Inflammatory macrophage treated with lipopolysaccharide for 4 hours (primary cell): ENCODE measurements around the gene KRTAP5-8.
"Not testable (repeated sequence)": the region's sequence is repeated elsewhere in the genome, so short reads cannot be mapped to it uniquely, and the experiment has no call there.

Experiments used
- DNase-seq: peaks from one replicate; pipeline ENCODE4 v3.0.0-alpha.2; 2020

The KRTAP5-8 gene, protein sequence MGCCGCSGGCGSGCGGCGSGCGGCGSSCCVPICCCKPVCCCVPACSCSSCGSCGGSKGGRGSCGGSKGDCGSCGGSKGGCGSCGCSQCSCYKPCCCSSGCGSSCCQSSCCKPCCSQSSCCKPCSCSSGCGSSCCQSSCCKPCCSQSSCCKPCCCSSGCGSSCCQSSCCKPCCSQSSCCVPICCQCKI

DNA sequence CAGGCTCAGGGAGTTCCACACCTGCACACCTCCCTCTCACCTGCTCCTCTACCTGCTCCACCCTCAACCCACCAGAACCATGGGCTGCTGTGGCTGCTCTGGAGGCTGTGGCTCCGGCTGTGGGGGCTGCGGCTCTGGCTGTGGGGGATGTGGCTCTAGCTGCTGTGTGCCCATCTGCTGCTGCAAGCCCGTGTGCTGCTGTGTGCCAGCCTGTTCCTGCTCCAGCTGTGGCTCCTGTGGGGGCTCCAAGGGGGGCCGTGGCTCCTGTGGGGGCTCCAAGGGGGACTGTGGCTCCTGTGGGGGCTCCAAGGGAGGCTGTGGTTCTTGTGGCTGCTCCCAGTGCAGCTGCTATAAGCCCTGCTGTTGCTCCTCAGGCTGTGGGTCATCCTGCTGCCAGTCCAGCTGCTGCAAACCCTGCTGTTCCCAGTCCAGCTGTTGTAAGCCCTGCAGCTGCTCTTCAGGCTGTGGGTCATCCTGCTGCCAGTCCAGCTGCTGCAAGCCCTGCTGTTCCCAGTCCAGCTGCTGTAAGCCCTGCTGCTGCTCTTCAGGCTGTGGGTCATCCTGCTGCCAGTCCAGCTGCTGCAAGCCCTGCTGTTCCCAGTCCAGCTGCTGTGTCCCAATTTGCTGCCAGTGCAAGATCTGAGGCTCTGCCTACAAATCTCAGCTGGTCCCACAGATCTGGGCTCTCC, at the start of gene KRTAP5-8:
Gene KRTAP5-8 (plus strand): TSS at position 49 of the 689 bp plus-strand sequence. CDS start 31 bp downstream, at position 80.
- not testable (repeated sequence) for DNase-seq

DNA sequence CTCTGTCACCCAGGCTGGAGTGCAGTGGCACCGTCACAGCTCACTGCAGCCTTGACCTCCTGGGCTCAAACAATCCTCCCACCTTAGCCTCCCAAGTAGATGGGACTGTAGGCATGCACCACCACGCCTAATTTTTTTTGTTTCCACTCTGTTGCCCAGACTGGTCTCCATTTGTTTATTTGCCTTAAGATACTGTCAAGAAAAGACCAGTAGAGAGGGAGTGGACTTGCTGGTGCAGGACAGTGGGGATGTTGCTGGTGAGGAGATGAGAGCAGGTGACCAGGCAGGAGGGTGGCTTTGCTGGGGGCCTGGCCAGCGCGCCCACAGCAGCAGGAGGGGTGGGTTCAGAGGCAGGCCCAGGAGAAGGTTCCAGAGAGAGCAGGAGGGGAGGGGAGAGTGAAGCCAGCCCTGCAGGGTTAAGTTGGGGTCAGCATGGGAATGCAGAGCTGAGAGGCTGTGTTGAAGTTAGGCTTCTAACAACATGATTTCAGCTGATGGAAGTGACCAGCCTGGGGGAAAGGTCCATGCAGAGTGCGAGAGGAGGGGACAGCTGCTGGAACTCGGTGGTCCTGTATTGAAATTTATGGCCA, 49.0 kb upstream of the KRTAP5-8 start:
- no peak for DNase-seq

DNA sequence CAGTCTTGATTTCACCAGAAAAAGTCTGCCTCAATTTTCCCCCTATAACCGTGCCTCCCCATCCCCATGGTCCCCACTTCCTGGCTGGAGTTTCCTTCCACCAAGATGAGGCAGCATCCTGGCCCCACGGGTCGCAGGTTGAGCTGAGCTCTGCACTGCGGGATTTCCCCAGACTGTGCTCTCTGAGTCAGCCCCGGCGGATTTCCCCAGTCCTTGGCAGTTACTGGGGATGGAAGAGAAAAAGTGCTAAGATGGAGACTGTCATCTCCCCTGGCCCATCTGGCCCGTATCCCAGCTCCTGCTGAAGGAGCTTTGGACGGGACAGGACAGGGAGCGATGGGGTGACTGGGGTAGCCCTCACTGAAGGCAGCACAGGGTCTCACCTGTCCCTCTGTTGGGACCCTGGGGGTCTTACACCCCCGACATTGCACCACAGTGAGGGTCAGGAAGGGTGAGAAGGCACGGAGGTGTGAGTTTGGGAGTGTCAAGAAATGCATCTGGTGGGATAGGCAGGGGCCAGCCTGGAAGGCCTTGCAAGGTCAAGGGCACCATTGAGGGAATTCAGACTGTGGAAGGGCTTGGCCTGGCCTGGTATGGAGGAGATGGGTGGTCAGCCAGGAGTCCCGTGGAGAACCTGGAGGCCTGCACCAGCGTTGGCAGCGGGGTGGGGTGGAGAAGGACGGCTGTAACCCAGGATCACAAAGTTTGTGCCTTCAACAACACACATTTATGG, 48.3 kb upstream of the KRTAP5-8 start:
- DNase-seq: peak; percentile 57

DNA sequence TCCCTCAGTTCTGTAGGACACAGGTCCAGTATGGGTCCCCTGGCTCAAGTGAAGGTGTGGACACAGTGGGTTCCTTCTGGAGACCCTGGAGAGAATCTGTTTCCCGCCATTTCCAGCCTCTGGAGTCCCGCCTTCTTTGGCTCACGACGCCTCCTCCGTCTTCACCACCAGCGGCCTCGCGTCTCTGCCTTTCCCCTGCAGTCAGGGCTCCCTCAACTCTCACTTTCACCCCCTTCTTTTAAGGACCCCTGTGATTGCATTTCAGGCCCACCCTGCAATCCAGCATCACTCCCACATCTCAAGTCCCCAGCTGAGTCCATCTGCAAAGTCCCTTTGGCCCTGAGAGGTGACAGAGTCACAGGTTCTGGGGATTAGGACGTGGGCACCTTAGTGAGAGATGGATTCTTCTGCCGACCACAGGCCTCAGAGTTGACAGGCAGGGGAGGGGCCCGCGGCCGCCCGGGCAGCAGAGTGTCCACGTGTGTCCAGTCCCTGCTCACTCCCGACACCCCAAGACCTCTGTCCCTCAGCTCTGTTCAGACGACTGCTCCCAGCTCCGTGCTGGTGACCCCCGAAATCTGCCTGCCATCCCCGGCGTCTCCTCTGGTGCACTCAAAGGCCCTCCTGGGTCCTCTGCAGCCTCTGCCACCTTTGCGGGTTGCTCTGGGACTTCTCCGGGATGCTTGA, 47.6 kb upstream of the KRTAP5-8 start:
- DNase-seq: no peak

DNA sequence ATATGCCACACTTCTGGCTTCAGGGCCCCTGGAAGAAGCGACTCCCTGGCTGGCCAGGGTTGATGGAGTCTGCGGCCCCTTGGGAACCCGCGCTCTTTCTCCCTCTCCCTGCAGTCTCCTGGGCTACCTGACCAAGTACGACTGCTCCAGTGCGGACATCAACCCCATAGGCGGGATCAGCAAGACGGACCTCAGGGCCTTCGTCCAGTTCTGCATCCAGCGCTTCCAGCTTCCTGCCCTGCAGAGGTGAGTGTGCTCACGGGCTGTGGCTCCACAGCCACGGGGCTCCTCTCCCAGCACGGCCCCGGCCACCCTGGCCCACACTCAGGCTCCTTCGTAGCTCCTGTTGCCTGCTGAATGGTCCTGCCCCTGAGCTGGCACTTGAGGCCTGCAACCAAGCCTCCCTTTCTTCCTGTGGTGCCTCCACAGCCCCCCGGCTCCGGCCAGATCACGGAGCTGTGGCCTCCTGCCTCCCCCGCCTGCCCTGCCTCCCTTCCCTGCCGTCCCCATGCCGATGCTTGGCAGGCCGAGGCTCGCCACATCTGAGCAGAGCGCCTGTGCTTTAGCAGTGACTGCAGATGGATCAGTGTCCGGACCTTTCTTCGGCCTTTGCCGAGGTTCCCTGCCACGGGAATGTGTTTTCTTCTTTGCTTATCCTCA, 47.0 kb upstream of the KRTAP5-8 start:
- no peak for DNase-seq

DNA sequence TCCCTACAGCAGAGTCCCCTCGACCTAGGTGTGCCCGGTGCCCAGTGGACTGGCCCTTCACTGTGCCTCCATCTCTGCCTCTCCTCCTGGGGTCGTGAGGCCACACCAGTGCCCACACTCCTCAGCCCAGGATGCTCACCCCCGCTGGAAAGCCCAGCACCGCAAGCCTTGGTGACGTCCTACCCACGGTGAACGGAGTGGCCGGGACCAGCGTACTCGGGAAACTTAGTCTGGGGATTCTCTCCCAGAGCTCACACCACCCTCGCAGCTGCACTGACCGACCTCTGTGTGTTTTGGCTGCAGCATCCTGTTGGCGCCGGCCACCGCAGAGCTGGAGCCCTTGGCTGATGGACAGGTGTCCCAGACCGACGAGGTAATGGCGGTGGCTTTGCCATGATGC, 46.3 kb upstream of the KRTAP5-8 start:
- DNase-seq: no peak

DNA sequence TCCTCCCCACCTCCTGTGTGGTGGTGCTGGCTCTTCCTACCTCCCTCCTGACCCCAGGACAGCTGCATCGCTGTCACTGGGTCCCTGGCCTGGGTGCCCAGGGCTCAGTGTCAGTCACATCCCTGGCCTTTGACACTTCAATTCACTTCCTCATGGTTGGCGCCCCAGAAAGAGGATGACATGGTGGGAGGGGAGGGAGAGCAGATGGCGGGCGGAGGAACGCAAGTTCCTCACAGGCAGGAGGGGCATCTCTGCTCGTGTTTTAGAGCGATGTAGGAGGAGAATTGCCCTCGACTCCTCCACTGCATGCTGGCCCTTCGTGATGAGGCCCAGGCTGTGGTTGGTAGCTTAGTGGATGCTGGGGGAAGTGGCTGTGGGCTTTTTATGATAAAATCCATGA, 45.9 kb upstream of the KRTAP5-8 start:
- no peak for DNase-seq

DNA sequence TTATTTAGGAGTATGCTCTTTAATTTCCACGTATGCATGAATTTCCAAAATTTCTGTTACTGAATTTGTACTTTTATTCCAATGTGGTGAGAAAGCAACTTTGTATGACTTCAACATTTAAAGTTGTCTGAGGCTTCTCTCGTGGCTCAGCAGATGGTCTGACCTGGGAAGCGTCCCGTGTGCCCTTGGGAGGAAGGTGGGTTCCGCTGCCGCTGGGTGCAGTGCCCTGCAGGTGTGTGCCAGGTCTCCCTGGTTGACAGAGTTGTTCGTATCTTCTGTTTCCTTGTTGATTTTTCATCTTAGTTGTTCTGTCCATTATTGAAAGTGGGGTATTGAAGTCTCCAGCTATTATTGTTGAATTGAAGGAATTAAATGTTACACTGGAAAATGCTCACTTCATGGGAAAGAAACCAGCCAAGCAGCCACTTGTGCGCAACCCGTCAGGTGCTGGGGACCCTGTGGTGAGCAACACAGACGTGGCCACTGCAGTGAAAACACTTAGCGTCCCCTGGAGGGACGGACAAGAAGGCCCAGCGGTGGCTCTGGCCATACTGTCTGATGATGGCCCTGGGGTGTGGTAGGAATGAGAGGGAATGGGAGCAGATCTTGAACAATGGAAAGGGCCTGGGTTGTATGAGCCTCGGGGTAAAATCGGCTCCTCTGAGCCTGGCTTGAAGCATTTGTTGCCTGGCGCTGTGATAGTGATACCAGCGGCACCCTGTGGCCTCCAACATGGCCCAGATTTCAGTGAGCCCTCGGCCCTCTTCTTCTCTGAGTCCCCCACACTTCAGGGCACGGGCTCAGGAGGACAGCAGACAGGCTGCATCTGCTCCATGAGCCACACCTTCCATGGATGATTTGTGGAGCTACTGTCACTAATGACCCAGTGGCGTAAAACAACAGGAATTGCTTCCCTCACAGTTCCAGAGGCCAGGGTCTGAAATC, 42.3 kb upstream of the KRTAP5-8 start:
- no peak for DNase-seq

DNA sequence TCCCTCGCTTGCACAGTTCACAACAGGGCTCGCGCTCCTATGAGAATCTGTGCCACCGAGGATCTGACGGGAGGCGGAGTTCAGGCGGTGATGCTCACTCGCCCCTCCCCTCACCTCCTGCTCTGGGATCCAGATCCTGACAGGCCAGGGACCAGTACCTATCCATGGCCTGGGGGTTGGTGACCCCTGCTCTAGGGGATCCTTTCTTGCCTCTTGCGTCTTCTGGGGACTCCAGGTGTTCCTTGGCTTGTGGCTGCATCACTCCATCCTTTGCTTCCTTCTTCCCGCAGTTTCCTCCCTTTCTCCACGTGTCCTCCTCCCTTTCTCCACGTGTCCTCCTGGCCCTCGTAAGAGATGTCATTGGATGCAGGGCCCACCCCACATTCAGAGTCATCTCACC, 41.4 kb upstream of the KRTAP5-8 start:
- DNase-seq: no peak

DNA sequence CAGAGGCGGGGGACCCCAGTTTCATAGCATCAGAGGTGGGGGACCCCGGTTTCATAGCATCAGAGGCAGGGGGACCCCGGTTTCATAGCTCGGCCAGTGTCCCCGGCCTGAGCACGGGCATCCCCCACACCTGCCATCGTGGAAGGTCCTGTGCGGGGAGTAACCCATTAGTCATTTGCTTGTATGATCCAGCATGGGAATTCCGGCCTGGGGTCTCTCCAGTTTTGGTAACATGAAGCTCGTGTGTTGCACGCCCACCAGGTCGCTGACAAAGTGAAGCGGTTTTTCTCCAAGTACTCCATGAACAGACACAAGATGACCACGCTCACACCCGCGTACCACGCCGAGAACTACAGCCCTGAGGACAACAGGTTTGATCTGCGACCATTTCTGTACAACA, 39.7 kb upstream of the KRTAP5-8 start:
- DNase-seq: no peak

DNA sequence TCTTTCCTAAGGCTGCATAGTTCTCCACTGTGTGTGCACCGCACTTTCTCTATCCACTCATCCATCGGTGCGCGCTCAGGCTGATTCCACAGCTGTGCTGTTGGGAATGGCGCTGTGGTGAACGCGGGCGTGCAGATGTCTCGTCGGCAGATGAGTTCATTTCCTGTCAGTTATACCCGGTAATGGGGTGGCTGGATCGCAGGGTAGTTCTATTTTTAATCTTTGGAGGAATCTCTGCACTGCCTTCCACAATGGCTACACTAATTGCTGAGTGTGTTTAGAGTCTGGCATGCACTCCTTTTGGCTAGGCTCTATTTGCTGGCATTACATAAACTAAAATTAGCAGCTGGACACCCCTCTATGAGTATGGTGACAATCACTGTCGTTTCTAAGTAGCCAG, 38.7 kb upstream of the KRTAP5-8 start:
- DNase-seq: no peak

DNA sequence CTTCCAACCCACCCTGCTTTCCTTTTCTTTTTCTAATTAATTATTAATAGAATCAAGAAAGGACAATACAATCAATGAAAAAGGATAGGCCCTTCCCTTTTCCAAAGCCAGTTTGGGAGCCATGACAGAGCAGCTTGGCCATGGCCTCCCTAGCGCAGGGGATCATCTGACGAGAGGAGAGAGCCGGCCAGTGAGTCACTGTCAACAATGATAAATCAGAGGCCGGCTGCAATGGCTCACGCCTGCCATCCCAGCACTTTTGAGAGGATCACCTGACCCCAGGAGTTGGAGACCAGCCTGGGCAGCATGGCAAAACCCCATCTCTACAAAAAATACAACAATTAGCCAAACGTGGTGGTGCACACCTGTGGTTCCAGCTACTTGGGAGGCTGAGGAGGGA, 38.3 kb upstream of the KRTAP5-8 start:
- no peak for DNase-seq

DNA sequence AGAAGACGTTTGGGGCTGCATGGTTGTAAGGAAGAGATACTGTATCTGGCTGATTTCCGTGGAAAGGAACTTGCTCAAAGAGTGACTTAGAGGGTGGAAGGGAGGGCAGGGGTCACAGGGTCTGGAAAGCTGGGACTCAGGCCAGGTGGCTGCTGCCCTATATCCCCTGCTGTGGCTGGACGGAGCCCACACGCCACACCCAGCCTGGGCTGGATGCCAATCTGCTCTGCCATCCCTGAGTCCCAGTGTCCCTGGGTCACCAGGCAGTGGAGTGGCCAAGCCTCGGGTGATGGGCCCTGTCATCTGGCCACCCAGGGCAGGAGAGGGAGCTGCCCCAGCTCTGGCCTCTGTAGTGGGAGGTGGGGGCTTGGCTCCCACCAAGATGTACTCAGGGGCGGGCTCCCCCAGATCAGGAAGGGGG, 37.2 kb upstream of the KRTAP5-8 start:
- DNase-seq: no peak

DNA sequence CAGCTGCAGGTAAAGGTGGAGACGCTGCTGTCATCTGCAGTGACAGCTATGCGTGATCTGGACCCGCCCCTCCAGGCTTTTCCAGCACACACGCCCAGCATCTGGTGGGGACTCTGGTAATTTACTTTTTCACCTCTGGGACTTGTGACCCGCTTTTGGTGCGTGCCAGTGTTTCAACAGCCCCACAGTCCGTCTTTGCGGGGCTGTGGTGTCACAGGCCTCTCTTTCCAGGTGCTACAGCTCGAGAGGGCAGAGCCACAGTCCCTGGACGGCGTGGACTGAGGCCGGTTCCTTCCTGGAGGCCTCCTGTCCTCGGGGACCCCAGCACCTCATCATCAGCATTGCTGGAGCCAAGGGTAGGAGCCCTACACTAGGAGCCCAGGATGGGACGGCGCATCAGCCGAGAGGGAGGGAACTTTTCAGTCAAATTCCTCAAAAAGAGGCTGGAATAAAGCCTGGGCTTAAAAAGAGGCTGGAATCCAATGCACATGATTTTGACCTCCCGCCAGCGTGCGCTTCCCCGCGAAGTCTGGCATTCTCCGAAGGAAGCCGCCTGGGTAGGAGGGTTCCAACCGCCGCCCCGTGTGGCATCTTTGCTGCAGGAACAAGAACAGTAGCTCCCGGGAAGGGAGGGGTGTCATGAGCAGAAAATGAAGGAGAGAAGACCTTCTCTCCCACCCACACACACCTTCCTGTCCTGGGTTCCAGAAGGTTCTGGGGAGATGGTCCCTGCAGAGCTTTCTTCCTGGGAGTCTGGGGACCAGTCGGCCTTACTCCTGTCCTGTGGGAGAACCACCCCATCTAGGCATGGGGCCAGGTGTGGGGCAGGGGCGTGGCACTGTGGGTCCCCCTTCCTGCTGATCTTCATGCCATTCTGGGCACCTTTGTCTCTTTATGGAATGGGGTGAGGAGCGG, 36.5 kb upstream of the KRTAP5-8 start:
- no peak for DNase-seq

DNA sequence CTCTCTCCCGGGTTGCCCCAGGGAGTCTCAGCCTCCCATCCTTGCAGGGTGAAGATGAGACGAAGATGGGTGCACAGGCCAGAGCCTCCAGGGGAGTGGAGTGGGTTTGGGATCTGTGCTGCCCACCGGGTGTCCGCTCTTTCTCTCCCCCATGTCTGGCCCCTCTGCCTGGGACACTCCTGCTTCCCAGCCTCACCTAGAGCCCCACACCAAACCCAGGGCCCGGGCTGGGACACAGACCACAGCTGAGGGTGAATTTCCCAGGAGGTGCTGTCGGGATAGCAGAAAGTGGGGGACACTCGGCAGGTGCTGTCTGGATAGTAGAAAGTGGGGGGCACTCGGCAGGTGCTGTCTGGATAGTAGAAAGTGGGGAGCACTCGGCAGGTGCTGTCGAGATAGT, 35.8 kb upstream of the KRTAP5-8 start:
- no peak for DNase-seq

DNA sequence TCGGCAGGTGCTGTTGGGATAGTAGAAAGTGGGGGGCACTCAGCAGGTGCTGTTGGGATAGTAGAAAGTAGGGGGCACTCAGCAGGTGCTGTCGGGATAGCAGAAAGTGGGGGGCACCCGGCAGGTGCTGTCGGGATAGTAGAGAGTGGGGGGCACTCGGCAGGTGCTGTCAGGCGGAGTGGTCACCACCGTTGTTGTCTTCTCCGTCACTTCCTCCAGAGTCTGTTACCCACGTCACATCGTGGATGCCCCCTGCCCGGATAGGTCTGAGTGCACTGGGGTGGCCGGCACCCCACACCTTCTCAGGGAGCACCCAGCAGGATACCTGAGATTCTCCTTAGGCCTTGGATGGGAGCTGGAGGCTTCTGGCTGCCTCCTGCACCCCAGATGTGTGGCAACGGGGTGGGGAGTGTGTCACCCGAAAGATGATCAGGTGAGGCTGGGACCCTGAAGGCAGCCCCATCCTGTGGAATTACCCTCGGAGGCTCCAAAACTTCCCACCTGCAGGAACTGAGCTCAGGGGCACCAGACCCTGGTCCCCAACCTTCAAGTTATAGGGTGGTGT, 34.9 kb upstream of the KRTAP5-8 start:
- DNase-seq: no peak

DNA sequence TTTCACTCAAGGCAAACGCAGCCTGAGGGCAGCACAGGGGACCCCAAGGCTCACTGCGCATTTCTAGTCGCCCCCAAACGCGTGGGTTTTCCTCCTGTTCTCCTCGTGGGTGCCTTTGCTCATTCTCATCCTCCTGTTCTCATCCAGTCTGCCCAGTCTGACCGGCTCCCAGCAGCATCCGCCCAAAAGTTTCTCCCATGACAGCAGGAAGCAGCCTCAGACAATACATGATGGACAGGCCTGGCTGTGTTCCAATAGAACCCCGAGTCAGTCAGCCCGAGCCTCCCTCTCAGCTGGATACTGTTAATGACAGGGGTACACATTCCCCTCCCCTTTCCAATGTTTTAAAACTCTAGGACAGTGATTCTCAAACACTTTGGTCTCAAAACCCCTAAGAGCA, 33.3 kb upstream of the KRTAP5-8 start:
- no peak for DNase-seq

DNA sequence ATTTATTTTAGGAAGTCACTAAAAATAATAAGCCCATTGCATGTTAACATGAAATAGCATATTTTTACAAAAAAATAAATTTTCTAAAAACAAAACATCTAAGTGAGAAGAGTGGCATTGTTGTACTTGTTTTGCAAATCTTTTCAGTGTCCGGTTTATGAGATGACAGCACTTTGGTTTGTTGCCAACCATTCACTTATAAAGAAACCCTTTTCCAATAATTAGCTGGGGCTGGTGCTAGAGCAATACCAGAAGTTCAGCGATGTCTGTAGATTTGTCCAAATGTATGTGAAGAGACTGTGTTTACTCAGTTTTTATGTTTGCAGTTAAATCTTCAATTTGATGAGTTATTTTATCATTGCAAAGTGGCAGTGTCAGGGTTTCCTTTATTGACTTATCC, 32.8 kb upstream of the KRTAP5-8 start:
- no peak for DNase-seq

DNA sequence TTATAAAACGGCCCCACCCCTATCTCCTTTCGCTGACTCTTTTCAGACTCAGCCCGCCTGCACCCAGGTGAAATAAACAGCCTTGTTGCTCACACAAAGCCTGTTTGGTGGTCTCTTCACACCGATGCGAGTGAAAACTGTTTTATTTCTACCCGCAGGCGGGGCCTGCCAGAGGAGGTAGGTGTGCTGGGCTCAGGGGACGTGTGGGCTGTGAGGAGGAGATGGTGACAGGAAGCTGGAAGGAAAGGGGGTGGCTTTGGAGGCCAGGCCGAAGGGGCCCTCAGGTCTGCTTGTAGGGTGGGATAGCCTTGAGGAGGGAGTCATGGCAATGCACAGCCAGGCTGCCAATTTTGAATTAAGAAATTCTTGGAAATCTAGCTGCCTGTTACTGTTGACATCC, 32.0 kb upstream of the KRTAP5-8 start:
- DNase-seq: no peak

DNA sequence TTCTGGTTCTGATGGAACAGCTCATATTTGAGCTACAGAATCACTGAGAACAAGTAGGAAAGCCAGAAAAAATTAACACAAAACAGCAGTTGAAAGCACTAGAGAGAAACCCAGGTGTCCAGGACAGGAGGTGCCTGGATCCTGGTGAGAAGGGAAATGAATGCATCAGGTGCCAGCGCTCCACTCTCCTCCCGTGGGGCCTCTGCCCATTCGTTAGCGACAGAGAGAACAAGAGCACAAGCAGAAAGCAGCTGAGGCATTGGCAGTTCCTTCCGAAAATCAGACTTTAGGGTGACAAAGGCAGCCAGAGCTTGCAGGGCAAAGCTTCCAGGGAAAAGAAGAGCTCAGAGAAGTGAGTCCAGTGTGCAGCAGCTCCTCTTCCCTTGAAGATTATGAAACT, 30.7 kb upstream of the KRTAP5-8 start:
- DNase-seq: no peak
